A673 (cell line): ENCODE data around the gene PAK5. TPM values are rescaled to one million over a fixed set of nuclear protein-coding genes. Genes with fewer than 3 reads are reported as not detected.

Experiments
- BruUV-seq: library from RNA; stranded (reverse); fragments of 400-500 nt; replicated peaks from 2 replicates; lab custom pipeline; 2021; lab: Mats Ljungman, UMichigan
- CTCF ChIA-PET: fragments of 300-600 bp; sonication (Branson Sonifier 250); formaldehyde crosslinking; loops from one replicate; lab custom pipeline; 2022; ENCODE audit warnings: antibody characterized with exemption; lab: Charles Lee
- POLR2A ChIA-PET: fragments of 300-600 bp; sonication (Branson Sonifier 250); formaldehyde crosslinking; loops from one replicate; lab custom pipeline; 2022; ENCODE audit warnings: antibody characterized with exemption; ENCODE audit not compliant: low non-redundant PET; lab: Charles Lee
- DNase-seq: peaks from one replicate; pipeline ENCODE4 v3.0.0-alpha.2; 2015; ENCODE audit warnings: low spot score
- H3K27ac ChIP-seq: fragments of 200-600 bp; sonication (generic); 2 replicates; pipeline ENCODE4 v1.5.1; 2016; ENCODE audit warnings: mixed run types, low read depth, mild to moderate bottlenecking, mixed read lengths, antibody characterized with exemption, low read length; ENCODE audit not compliant: poor library complexity, severe bottlenecking
- H3K27me3 ChIP-seq: fragments of 200-600 bp; sonication (generic); replicated peaks from 2 replicates; pipeline ENCODE4 v1.6.1; 2017; ENCODE audit warnings: mixed run types, low read depth, mild to moderate bottlenecking, mixed read lengths, antibody characterized with exemption, low read length; ENCODE audit not compliant: insufficient read depth, poor library complexity
- H3K36me3 ChIP-seq: fragments of 200-600 bp; sonication (generic); 2 replicates; pipeline ENCODE4 v1.6.1; 2016; ENCODE audit warnings: mixed run types, mild to moderate bottlenecking, mixed read lengths, antibody characterized with exemption, low read length; ENCODE audit not compliant: insufficient read depth, poor library complexity, severe bottlenecking
- H3K4me1 ChIP-seq: fragments of 200-600 bp; sonication (generic); 2 replicates; pipeline ENCODE4 v1.6.1; 2017; ENCODE audit warnings: mixed run types, mild to moderate bottlenecking, mixed read lengths, antibody characterized with exemption, low read length; ENCODE audit not compliant: insufficient read depth, poor library complexity, severe bottlenecking
- H3K4me3 ChIP-seq: fragments of 200-600 bp; sonication (generic); 2 replicates; pipeline ENCODE4 v1.5.1; 2016; ENCODE audit warnings: low read depth, mixed run types, mild to moderate bottlenecking, mixed read lengths, low read length; ENCODE audit not compliant: poor library complexity, severe bottlenecking
- H3K9me3 ChIP-seq: fragments of 200-600 bp; sonication (generic); 2 replicates; pipeline ENCODE4 v1.6.1; 2016; ENCODE audit warnings: mixed run types, low read depth, mild to moderate bottlenecking, mixed read lengths, antibody characterized with exemption, low read length; ENCODE audit not compliant: poor library complexity, severe bottlenecking
- CTCF ChIP-seq: fragments of 300-800, 200-600 bp; sonication (generic); conservative IDR thresholded peaks from 2 replicates; pipeline ENCODE4 v1.5.1; 2017; ENCODE audit warnings: low read depth, mild to moderate bottlenecking, antibody characterized with exemption, low read length, moderate library complexity, mixed read lengths
- EZH2 ChIP-seq: fragments of 200-600 bp; sonication (generic); IDR thresholded peaks from 2 replicates; pipeline ENCODE4 v1.6.1; 2017; ENCODE audit warnings: borderline replicate concordance, low read depth, mild to moderate bottlenecking, mixed read lengths, antibody characterized with exemption, low read length; ENCODE audit not compliant: poor library complexity, severe bottlenecking
- intact Hi-C: fragments of 100-400 bp; cut with micrococcal nuclease; formaldehyde crosslinking; loops from one replicate; pipeline ENCODE4 v1.10.0; 2022; ENCODE audit not compliant: unreplicated experiment
- total RNA-seq: library from RNA; stranded (reverse); gene quantifications from 2 replicates; pipeline ENCODE4 v1.2.3, GENCODE V29; 2021

The PAK5 gene
- total RNA-seq, 1 experiment from 2014 or later, result not detected

DNA sequence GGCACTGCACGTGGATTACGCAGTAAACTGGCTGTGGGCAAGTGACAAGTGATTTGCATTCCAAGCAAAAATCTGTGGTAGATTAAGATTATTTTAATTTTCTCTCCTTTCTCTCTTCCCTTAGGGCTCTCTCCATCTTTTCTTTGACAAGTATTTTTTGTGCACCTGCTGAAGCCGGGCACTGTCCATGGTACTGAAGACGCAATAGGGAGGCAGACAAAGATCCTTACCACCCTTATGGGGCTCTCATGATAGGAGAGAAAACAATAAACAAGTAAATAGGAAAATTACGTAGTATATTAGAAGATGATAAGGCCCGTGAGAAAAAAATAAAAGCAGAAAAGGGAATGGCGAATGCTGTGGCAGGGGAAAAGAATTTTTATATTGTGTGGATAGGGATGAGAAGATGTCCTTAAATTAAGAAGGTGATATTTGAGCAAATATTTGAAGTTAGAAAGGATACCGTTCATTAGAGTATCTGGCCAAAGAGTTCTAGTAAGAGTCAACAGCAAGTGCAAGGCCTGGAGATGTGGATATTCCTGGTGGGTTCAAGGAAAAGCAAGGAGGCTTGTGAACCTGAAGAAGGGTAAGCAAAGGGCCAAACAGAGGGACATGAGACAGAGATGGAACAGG, 178.5 kb downstream of the PAK5 start:
- H3K27ac ChIP-seq, result no peak overlapping the region
- no peaks in the 10 kb centered on the region for H3K9me3 ChIP-seq
- H3K4me3 ChIP-seq, result no peak overlapping the region
- POLR2A ChIA-PET, result no interaction called here
- TF ChIP-seq CTCF (no peak), EZH2 (no peak)
- H3K36me3 ChIP-seq, result no peaks in the 10 kb centered on the region
- H3K27me3 ChIP-seq, result peaks cover 4% of the 10 kb centered on the region
- intact Hi-C loops, result no loop called here
- CTCF ChIA-PET, result no interaction called here
- H3K4me1 ChIP-seq, result no peaks in the 10 kb centered on the region
- peak; percentile 26 for DNase-seq
- no TSS peak for BruUV-seq

- no peak overlapping the region for H3K4me3 ChIP-seq
- no peak overlapping the region for H3K27ac ChIP-seq
- intact Hi-C loops, result no loop called here
- ChIA-PET CTCF (no interaction called here), POLR2A (no interaction called here)
- no peaks in the 10 kb centered on the region for H3K9me3 ChIP-seq
- BruUV-seq, result no TSS peak
- H3K27me3 ChIP-seq, result peaks cover 17% of the 10 kb centered on the region
- no peak for TF ChIP-seq CTCF
- TF ChIP-seq EZH2, result no peak
- H3K36me3 ChIP-seq, result no peaks in the 10 kb centered on the region
- no peaks in the 10 kb centered on the region for H3K4me1 ChIP-seq
- DNase-seq, result no peak
Measured at GRCh38 chr20:9647741-9648140, 191.1 kb downstream of the PAK5 start.

DNA sequence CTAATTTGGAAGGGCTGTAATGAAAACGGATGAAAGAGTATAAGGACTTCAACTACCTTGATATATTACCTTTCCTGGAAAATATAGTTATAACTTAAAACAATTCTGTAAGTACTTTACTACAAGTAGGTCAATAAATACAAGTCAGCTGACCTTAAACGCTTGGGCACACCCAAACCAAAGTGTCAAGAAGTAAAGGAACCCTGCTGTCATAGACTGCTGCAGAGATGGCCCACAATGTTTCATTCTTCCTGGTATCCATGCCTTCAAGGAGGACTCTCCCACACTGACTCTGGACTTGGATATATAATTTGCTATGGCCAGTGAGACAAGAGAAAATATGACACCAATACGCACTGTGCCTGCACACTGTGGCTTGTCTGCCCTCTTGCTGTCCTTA, 192.5 kb downstream of the PAK5 start:
- intact Hi-C loops, result no loop called here
- Histone ChIP-seq H3K4me1 (no peaks in the 10 kb centered on the region), H3K4me3 (no peak overlapping the region), H3K36me3 (no peaks in the 10 kb centered on the region), H3K9me3 (no peaks in the 10 kb centered on the region), H3K27me3 (peaks cover 10% of the 10 kb centered on the region), H3K27ac (no peak overlapping the region)
- DNase-seq, result no peak
- ChIA-PET POLR2A (no interaction called here), CTCF (no interaction called here)
- TF ChIP-seq CTCF (no peak), EZH2 (no peak)
- BruUV-seq, result no TSS peak
